HG03460 (cell line): ENCODE measurements around the gene CD3E.
"Not testable (repeated sequence)": the region's sequence is repeated elsewhere in the genome, so short reads cannot be mapped to it uniquely, and the experiment has no call there.

Source experiments
- ATAC-seq: cut with Tn5 transposase; IDR thresholded peaks from one replicate; pipeline ENCODE4 v1.9.1; 2021; ENCODE audit not compliant: unreplicated experiment

CD3E gene

DNA sequence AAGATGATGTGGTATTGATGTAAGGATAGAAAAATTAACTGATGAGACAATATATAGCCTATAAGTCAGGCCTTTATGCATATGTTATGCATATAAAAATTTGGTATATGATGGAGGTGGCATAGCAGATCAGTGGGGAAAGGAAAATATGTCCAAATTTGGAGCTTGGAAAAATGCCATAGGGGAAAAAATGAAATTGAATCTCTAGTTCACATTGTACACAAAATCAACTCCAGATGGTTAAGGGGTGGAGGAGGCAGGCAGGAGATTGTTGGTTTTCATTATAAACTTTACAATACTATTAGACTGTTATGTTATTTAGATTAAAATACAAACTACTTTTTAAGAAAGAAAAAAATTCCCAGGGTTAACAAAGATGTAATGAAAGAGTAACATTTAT is 15.1 kb upstream of the CD3E start:
- no peak for ATAC-seq

DNA sequence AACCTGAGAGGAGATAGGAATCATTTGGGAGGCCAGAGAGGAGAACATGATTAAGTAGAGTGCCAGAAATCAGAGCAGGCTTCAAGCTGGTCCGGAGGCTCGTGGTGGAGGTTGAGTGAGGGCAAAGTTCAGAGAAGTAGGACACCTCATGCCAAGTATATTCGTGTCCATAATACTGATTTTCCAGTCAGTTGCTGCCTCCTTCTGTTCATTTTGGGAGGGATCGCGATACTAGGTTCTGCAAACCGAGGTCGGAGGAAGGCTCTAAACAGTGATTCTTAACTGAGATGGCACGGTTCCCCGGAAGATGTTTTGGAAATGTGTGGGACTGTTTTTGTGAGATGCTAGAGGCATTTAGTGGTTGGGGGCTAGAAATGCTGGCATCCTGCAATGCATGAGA is 13.6 kb upstream of the CD3E start:
- no peak for ATAC-seq

DNA sequence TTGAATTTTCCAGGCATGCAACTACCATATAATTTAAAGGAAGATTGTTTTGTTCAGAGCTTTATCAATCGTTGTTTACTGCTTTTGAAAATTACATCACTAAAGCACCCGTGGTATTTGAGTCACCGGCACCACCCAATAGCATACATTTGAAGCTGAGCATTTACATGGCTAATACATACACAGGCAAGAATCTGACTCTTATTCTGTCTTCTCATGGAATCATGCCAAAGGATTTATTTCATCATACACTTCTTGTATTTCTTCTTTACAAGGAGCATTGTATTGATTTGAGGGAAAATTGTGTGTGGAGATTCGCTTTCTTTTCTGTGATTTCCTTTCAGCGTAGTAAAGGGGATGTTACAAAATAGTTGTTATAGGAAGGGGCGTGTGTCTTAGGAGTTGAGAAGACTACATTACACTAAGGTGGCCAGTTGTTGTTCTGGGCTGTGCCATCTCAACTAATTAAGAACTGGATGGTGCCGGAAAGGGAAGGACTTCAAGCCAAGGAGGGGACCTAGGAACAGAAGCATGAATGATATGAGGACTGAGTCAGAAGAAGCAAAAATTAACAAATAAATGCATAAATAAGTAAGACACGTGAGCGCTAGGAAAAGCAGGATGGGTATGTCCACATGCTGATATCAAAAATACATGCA is 12.9 kb upstream of the CD3E start:
- ATAC-seq, result no peak

DNA sequence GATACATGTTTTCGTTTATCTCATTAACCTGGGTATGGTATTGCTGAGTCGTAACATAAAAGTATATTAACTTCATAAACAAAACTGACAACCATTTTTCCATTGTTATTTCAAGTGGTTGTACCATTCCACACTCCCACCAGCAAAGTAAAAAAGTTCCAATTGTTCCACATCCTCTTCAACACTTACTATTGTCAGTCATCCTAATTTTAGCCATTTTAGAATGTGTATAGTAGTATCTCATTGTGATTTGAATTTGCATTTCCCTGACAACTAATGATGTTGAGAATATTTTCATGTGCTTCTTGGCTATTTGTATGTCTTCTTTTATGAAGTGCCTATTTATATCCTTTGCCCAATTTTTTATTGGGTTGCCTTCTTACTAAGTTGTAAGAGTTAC is 10.5 kb upstream of the CD3E start:
- ATAC-seq, result no peak

DNA sequence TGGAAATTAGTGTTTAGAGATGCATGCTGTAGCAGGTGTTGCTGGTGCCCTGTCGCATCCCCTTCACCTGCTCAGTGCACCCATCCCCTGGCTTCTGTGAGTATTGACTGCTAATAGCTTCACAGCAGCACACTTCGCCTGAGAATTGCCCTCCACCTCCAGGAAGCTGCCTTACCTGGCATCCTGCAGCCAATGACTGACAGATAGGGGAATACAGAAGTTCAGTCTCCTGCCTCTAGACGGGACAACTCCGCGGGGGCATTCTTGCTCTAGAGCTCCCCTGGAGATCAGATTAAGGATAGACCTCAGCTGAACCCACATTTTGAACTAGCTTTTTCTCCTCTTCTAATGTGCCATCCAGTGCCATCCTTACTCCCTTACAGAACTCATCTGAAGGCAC is 9.3 kb upstream of the CD3E start:
- no peak for ATAC-seq

DNA sequence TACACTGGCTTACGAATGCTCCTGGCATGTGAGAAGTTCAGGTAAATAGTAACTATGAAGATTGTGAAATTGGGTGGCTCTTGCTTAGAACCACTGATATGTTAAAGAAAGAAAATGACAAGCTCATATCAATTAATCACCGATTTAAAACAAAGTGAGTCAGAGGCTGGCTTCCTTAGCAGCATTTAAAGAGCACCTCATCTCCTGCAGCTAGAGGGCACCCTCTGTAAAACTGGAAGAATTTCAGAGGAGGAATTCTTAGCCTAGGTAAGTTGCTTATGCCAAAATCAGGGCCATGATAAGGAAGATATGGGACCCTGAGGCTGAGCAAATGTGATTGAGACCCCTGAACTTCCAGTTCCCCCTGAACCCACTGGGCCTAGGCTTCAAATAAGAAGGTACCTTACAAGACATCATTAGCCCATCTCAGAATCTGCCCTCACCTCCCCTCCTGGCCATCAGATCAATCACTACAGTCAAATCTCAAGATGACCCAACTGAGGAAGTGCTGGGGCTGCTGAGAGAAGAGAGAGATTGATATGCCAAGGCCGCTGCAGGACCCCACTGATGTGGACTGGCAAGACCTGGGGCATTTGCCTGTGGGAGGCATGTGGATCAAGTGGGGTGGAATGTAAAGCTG is 8.6 kb upstream of the CD3E start:
- ATAC-seq, result no peak

DNA sequence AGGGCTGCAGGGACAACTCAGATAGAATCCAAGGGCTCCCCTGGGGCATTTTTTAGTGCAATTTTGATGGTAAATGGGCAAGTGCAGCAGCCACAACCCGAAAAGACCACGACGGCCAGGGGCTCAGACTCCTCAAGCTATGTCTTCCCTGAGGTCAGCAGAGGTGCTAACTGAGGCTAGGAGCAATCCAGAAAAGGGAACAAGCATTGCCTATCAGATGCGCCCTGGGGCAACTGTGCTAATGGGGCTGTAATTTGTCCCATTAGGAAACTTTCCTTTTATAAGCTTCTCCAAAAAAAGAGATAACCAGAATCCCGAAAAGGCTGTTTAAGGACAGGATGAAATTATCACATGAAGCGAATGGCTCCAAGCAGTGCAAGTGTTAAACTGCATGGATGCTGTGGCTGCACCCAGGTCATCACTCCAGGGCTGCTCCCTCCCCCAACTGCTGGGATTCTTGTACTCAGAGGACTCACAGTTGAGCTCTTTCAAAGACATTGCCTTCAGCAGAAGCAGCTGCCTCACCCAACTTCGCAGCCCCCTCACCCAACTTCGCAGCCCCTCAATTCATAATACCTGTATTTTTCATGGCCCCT is 2.8 kb upstream of the CD3E start:
- ATAC-seq, result no peak

DNA sequence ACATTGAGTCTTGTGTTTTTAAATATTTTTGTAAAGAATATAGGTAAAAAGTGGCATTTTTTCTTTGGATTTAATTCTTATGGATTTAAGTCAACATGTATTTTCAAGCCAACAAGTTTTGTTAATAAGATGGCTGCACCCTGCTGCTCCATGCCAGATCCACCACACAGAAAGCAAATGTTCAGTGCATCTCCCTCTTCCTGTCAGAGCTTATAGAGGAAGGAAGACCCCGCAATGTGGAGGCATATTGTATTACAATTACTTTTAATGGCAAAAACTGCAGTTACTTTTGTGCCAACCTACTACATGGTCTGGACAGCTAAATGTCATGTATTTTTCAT is 333 bp upstream of the CD3E start:
- no peak for ATAC-seq

DNA sequence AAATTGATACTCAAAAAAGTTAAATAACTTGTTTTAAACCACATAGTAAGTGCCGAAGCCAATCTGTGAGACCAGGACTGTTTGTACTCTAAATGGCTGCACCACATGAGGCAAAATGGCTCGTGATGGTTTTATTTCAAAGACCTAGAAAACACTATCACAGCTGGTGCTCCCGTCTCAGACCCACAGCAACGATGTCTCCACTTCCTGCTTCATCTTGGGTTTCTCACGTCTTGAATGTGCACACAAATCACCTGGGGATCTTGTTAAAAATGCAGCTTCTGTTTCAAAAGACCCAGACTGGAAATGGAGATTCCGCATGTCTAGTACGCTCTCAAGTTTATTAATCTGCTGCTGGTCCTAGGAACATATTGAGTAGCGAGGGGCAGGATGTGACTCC is 1.2 kb downstream of the CD3E start:
- ATAC-seq, result no peak

DNA sequence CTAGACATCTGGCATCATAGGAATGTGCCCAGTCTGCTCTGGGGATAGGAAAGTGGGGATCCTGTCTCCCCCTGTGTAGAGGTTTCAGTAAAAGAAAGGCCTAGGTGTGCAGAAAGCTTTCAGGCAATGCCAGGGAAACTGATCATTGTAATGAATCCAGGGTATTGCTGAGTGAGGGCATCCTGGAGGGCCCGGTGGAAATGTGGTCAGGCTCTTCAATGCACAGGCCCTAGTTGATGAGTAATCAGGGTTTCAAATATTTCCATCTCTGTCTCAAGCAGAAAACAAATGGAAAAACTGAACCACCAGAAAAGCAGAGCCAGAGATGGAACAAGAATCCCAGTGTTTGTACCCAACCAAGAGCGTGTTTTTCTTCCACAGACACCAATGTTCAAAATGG is 2.0 kb downstream of the CD3E start:
- ATAC-seq, result no peak

DNA sequence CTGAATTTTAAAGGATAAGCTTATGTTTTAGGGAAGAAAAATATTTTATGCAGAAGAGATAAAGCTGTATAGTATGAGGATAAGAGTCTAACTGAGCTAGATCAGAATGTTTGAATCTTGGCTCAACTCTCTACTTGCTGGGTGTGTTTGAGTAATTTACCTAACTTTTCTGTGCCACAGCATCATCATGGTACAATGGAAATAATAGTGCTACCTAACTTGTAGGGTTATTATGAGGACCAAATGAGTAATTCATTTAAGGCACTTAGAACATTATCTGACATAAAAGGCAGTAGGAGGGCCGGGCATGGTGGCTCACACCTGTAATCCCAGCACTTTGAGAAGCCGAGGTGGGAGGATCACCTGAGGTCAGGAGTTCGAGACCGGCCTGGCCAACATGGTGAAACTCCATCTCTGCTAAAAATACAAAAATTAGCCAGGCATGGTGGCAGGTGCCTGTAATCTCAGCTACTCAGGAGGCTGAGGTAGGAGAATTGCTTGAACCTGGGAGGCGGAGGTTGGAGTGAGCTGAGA is 4.5 kb downstream of the CD3E start:
- not testable (repeated sequence) for ATAC-seq

DNA sequence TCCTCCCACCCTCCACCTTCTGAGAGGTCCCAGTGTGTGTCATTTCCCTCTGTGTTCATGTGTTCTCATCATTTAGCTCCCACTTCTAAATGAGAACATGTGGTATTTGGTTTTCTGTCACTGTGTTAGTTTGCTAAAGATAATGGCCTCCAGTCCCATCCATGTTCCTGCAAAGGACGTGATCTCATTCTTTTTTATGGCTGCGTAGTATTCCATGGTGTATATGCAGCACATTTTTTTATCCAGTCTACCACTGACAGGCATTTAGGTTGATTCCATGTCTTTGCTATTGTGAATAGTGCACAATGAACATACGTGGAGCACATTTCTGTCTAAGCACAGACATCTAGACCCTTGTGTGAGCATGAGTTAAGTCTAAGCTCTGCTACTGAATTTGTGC is 5.7 kb downstream of the CD3E start:
- no peak for ATAC-seq

DNA sequence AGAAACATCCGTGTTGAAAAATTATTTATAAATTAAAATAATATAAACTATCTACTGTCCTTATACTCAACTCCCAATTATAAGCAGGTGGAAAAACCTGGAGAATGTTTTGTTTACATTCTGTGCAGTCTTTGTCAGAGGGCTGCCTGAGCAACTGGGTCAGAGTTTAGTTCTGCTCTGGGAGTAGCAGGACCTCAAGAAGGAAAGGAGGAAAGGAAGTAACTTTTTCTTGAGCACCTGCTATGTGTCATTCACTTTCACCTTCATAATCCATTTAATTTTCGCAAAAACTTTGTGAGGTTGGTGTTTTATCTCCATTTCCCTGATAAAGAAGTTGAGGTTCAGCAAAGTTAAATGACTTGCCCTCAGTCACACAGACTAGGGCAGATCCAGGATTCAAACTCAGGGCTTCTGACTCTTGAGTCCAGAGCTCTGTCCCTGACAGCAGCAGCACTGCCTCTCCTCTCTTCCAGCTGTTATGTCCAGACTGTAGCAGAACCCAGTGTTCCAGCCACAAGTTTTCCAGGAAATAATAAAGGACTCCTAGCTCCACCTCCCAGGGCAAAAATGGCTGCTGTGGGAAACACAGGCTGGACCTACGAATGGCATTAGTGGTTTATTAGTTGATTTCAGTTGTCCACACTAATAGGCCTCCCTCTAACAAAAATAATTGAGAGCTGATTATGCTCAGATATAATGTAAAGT is 6.4 kb downstream of the CD3E start:
- no peak for ATAC-seq

DNA sequence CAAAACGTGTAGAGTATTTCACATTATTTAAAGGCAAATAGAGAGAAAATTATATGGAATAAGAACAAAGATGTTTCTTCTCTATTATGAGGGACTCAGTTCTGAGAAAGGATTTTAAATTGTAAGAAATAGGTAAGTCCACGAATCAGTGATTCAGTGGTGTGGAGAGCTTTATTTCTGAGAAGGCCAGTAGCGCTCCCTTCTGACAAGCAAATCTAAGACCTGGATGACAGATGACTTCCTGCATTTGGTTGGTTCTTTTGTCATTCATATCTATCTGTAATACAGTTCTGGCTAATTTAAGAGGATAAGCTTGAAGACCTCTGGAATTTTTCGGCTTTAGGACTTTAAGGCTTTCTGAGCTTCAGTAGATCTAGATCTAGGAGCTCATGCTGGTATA is 7.0 kb downstream of the CD3E start:
- ATAC-seq, result no peak

DNA sequence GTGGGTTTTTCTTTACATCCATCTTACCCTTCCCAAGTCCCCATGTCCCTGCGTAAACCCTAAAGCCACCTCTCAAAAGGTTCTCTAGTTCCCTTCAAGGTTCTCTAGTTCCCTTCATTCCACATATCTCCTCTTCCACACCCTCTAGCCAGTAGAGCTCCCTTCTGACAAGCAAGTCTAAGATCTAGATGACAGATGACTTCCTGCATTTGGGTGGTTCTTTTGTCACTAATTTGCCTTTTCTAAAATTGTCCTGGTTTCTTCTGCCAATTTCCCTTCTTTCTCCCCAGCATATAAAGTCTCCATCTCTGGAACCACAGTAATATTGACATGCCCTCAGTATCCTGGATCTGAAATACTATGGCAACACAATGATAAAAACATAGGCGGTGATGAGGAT is 7.8 kb downstream of the CD3E start:
- ATAC-seq, result no peak

DNA sequence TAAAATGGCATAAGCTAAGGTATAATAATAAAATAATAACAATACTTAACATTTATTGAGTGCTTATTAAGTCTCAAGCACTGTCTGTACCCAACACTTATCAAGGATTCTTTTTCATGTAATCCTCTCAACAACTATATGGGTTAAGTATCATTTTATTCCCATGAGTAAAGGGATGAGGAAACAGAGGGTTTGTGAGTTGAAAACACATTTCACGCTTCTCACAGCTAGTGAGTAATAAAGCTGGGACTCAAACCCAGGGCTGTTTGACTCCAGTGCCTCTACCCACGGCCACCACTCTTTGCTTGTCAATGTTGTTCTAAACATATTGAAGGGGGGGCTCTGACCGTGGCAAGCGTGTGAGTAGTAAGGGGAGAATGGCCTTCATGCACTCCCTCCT is 8.7 kb downstream of the CD3E start:
- no peak for ATAC-seq

DNA sequence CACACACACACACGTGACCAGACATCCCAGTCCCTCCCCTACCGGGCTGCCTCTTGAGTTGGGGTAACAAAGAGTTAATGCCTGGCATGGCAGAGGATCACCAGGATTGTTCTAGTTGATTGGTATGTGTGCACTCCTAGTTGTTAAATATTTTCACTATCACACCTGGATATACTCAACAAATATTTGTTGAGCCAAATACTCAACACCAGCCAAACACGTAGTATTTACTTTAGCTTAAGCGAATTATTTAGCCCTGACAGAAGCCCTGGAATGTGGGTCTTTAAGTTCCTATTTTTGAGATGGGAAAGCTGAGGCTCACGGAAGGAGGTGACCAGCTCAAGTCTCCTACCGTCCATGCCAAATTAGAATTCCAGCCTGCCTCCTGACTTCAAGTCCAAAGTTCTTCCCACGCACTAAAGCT is 10.5 kb downstream of the CD3E start:
- no peak for ATAC-seq

DNA sequence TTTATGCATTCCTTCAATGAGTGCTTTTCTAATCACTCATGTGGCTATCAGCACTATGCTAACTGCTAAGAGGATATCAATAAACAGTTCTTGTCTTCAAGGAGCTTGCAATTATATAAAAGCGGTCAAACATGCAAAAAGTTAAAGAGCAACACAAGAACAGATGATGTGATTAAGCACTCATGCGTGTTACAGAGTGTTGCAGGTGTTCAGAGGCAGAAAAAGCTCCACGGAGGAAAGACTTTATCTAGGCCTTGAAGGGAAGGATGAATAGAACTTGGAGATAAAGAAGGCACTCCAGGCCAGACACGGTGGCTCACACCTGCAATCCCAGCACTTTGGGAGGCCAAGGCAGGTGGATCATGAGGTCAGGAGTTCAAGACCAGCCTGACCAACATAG is 13.6 kb downstream of the CD3E start:
- no peak for ATAC-seq

DNA sequence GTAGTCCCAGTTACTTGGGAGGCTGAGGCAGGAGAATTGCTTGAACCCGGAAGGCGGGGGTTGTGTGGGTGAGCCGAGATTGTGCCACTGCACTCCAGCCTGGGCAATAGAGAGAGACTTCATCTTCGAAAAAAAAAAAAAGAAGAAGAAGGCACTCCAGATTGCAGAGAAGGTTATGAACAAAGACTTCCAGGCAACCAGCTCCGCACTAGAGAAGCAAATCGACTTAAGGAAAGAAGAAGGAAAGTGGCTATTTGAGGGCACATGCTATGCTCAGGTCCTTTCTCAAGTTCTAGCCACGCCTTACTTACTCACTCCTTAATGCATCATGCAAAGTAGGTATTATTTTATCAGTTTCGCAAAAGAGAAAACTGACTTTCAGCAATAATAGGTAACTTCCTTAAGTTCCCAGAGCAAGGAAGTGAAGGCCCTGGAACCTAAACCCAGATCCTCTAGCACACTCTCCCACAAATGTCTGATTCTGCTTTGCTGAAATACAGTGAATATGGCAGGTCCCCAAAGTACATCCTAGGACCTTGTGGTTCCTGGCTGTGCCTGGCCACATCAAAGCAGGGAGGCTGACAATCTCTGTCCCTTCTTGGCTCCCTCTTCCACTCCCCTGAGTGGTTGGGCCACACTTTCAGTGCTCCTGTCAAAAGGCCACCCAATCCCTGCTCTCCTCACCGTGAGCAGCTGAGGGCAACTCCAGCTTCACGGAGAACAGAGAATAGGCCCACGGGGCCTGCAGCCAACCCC is 14.2 kb downstream of the CD3E start:
- no peak for ATAC-seq

DNA sequence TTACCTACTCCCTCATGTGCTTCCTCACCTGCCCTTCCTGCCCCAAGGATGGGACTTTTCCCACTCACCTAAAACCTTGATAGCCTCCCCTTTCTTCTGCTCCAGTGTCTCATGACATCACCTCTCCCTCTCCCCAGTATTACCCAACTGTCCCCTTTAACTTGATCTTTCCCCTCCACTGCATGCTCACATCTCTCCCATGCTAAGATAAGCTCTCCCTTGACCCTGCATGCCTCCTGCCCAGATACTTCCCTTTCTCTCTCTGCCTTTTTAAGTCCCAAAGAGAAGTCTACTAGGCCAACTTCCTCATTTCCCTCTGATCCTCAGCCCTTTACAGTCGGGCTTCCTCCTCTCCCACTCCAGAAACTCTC is 14.8 kb downstream of the CD3E start:
- no peak for ATAC-seq

DNA sequence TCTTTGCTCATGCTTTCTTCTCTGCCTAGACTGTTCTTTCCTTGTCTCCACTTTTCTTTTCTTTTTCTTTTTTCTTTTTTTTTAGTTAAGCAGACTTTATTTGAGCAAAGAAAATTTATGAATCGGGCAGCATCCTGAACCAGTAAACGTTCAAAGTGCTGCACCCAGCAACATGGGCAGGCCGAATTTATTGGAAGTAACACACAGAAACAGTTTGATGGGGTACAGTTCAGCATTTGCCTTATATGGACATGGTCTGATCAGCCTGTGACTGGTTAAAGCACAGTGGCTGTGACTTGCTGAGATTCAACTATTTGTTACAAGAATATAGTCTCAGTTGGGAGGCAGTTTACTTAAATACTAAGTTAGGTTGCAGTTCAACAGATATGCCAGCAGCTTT is 16.0 kb downstream of the CD3E start:
- ATAC-seq, result no peak
